Activated CD4-positive, alpha-beta memory T cell treated with anti-CD3 and anti-CD28 coated beads for 36 hours (primary cell): ENCODE data around the gene UBAP2L. TPM values are rescaled to one million over a fixed set of nuclear protein-coding genes. Genes with fewer than 3 reads are reported as not detected.
"Not testable (repeated sequence)": the region's sequence is repeated elsewhere in the genome, so short reads cannot be mapped to it uniquely, and the experiment has no call there.

Experiments
- CTCF ChIA-PET: fragments of 350-600 bp; sonication (Branson Sonifier 250); formaldehyde crosslinking; loops from one replicate; lab custom pipeline; 2021; ENCODE audit warnings: antibody characterized with exemption, inconsistent platforms; lab: Charles Lee
- POLR2A ChIA-PET: fragments of 350-600 bp; sonication (Branson Sonifier 250); formaldehyde crosslinking; loops from one replicate; lab custom pipeline; 2021; ENCODE audit warnings: antibody characterized with exemption; lab: Charles Lee
- DNase-seq: peaks from one replicate; pipeline ENCODE4 v3.0.0-alpha.2; 2020
- H3K27ac Mint-ChIP-seq: one replicate; pipeline ENCODE4 v1.8.0; 2021; ENCODE audit warnings: mixed read lengths
- H3K27me3 Mint-ChIP-seq: one replicate; pipeline ENCODE4 v1.8.0; 2021; ENCODE audit warnings: mixed read lengths
- H3K36me3 Mint-ChIP-seq: one replicate; pipeline ENCODE4 v1.8.0; 2021; ENCODE audit warnings: mixed read lengths
- H3K4me1 Mint-ChIP-seq: one replicate; pipeline ENCODE4 v1.8.0; 2021; ENCODE audit warnings: low read depth, mixed read lengths
- H3K4me3 Mint-ChIP-seq: one replicate; pipeline ENCODE4 v1.8.0; 2021; ENCODE audit warnings: mild to moderate bottlenecking, mixed read lengths
- H3K9me3 Mint-ChIP-seq: one replicate; pipeline ENCODE4 v1.8.0; 2021; ENCODE audit warnings: mixed read lengths
- intact Hi-C: fragments of 100-400 bp; cut with micrococcal nuclease; formaldehyde crosslinking; loops from one replicate; pipeline ENCODE4 v1.15.1; 2023
- total RNA-seq, 2 experiments: library from RNA; stranded (reverse); gene quantifications; one replicate each; pipeline ENCODE4 v1.2.3, GENCODE V29; 2021

UBAP2L gene
- total RNA-seq, 2 experiments from 2014 or later = 180 to 183 TPM

- POLR2A ChIA-PET = interaction anchor here (0.6 kb wide), 1 partner anchor 48 kb away, joined by 4 read pairs; no protein-coding TSS in a partner anchor
- H3K4me3 Mint-ChIP-seq, H3K9me3 Mint-ChIP-seq, H3K27me3 Mint-ChIP-seq, intact Hi-C loops: not testable (repeated sequence)
- DNase-seq = peak; percentile 53
- CTCF ChIA-PET = interaction anchor here (1.8 kb wide), 1 partner anchor 129 kb away, joined by 5 read pairs; no protein-coding TSS in a partner anchor
- Mint-ChIP-seq H3K4me1 (peaks cover 36% of the 10 kb centered on the region), H3K27ac (peak overlapping the region; percentile 86), H3K36me3 (peaks cover 37% of the 10 kb centered on the region)
Observed at GRCh38 chr1:154205778-154206177, 15.0 kb upstream of the UBAP2L start.

GRCh38 chr1:154206196-154206595 lies 14.6 kb upstream of the UBAP2L start, which contains the start of gene CFAP141:
CFAP141 (minus strand) TSS chr1:154206333; CDS start chr1:154206307, 26 bp downstream.
- Mint-ChIP-seq H3K27me3 (no peaks in the 10 kb centered on the region), H3K27ac (peak within 1 kb of the TSS; percentile 86), H3K4me3 (no peak within 1 kb of the TSS), H3K9me3 (no peaks in the 10 kb centered on the region), H3K4me1 (peaks cover 36% of the 10 kb centered on the region), H3K36me3 (peaks cover 37% of the 10 kb centered on the region)
- peak; percentile 48 for DNase-seq
- intact Hi-C loops = no loop called here
- CTCF ChIA-PET = no interaction called here
- POLR2A ChIA-PET = no interaction called here

- H3K36me3 Mint-ChIP-seq = peaks cover 42% of the 10 kb centered on the region
- intact Hi-C loops = no loop called here
- DNase-seq = no peak
- POLR2A ChIA-PET = interaction anchor here (0.7 to 1.2 kb wide), 2 partner anchors 11 to 13 kb away, joined by 3 read pairs; a partner anchor contains a TSS
- H3K4me1 Mint-ChIP-seq = peaks cover 38% of the 10 kb centered on the region
- no peaks in the 10 kb centered on the region for H3K9me3 Mint-ChIP-seq
- no peak overlapping the region for H3K4me3 Mint-ChIP-seq
- CTCF ChIA-PET = interaction anchor here (1.2 to 1.5 kb wide), 3 partner anchors 9 to 128 kb away, joined by 3 to 6 read pairs (median 3); no protein-coding TSS in a partner anchor
- H3K27ac Mint-ChIP-seq = peak overlapping the region; percentile 61
- H3K27me3 Mint-ChIP-seq = no peaks in the 10 kb centered on the region
Observed at GRCh38 chr1:154207262-154207661, 13.5 kb upstream of the UBAP2L start.

- Mint-ChIP-seq H3K27me3 (no peaks in the 10 kb centered on the region), H3K4me3 (no peak overlapping the region), H3K9me3 (no peaks in the 10 kb centered on the region), H3K27ac (peak overlapping the region; percentile 77), H3K36me3 (peaks cover 55% of the 10 kb centered on the region), H3K4me1 (peaks cover 46% of the 10 kb centered on the region)
- intact Hi-C loops = no loop called here
- DNase-seq = peak; percentile 19
- ChIA-PET POLR2A (no interaction called here), CTCF (interaction anchor here (0.6 to 1.6 kb wide), 2 partner anchors 10 to 37 kb away, joined by 4 read pairs; no protein-coding TSS in a partner anchor)
Observed at GRCh38 chr1:154208677-154209388, 11.9 kb upstream of the UBAP2L start.

GRCh38 chr1:154212083-154212482 lies 8.7 kb upstream of the UBAP2L start:
- ChIA-PET CTCF (no interaction called here), POLR2A (no interaction called here)
- intact Hi-C loops = loop anchor here (2.0 kb wide), 1 partner anchor 29 kb away; no protein-coding TSS in a partner anchor
- Mint-ChIP-seq H3K36me3 (peaks cover 42% of the 10 kb centered on the region), H3K9me3 (no peaks in the 10 kb centered on the region), H3K27me3 (no peaks in the 10 kb centered on the region), H3K4me1 (peaks cover 47% of the 10 kb centered on the region), H3K4me3 (no peak overlapping the region), H3K27ac (peak overlapping the region; percentile 53)
- DNase-seq = no peak

- H3K27me3 Mint-ChIP-seq = no peaks in the 10 kb centered on the region
- H3K4me3 Mint-ChIP-seq = no peak overlapping the region
- ChIA-PET CTCF (interaction anchor here (1.4 kb wide), 1 partner anchor 28 kb away, joined by 3 read pairs; no protein-coding TSS in a partner anchor), POLR2A (interaction anchor here (1.0 to 1.2 kb wide), 2 partner anchors 8 to 54 kb away, joined by 4 read pairs; no protein-coding TSS in a partner anchor)
- peaks cover 48% of the 10 kb centered on the region for H3K36me3 Mint-ChIP-seq
- peak overlapping the region; percentile 86 for H3K27ac Mint-ChIP-seq
- intact Hi-C loops = loop anchor here (1.0 to 2.0 kb wide), 2 partner anchors 30 to 59 kb away; partner anchors contain the start of gene HAX1
- DNase-seq = no peak
- peaks cover 54% of the 10 kb centered on the region for H3K4me1 Mint-ChIP-seq
- no peaks in the 10 kb centered on the region for H3K9me3 Mint-ChIP-seq
Observed at GRCh38 chr1:154213274-154213673, 7.5 kb upstream of the UBAP2L start.

GRCh38 chr1:154218545-154218944 lies 2.2 kb upstream of the UBAP2L start:
- intact Hi-C loops = no loop called here
- peak overlapping the region; percentile 94 for H3K27ac Mint-ChIP-seq
- H3K4me1 Mint-ChIP-seq = peaks cover 62% of the 10 kb centered on the region
- H3K27me3 Mint-ChIP-seq = peaks cover 2% of the 10 kb centered on the region
- peaks cover 4% of the 10 kb centered on the region for H3K9me3 Mint-ChIP-seq
- ChIA-PET CTCF (interaction anchor here (1.1 to 2.4 kb wide), 5 partner anchors 19 to 117 kb away, joined by 3 to 11 read pairs (median 3); no protein-coding TSS in a partner anchor), POLR2A (no interaction called here)
- H3K36me3 Mint-ChIP-seq = peaks cover 56% of the 10 kb centered on the region
- no peak for DNase-seq
- peak overlapping the region; percentile 90 for H3K4me3 Mint-ChIP-seq

GRCh38 chr1:154219541-154219940 lies 1.2 kb upstream of the UBAP2L start:
- POLR2A ChIA-PET = interaction anchor here (0.8 to 3.9 kb wide), 5 partner anchors 12 to 168 kb away, joined by 3 to 21 read pairs (median 3); partner anchors contain the start of gene HAX1
- no peak for DNase-seq
- peaks cover 2% of the 10 kb centered on the region for H3K27me3 Mint-ChIP-seq
- intact Hi-C loops = no loop called here
- H3K27ac Mint-ChIP-seq = peak overlapping the region; percentile 94
- peaks cover 62% of the 10 kb centered on the region for H3K4me1 Mint-ChIP-seq
- peaks cover 54% of the 10 kb centered on the region for H3K36me3 Mint-ChIP-seq
- peaks cover 4% of the 10 kb centered on the region for H3K9me3 Mint-ChIP-seq
- peak overlapping the region; percentile 90 for H3K4me3 Mint-ChIP-seq
- CTCF ChIA-PET = interaction anchor here (1.2 to 2.4 kb wide), 5 partner anchors 20 to 116 kb away, joined by 3 to 11 read pairs (median 3); no protein-coding TSS in a partner anchor

- Mint-ChIP-seq H3K27me3 (peaks cover 2% of the 10 kb centered on the region), H3K4me1 (peaks cover 70% of the 10 kb centered on the region), H3K27ac (peak overlapping the region; percentile 94), H3K4me3 (peak overlapping the region; percentile 90), H3K9me3 (peaks cover 4% of the 10 kb centered on the region), H3K36me3 (peaks cover 56% of the 10 kb centered on the region)
- CTCF ChIA-PET = interaction anchor here (1.0 to 2.4 kb wide), 4 partner anchors 21 to 115 kb away, joined by 3 to 11 read pairs (median 5); no protein-coding TSS in a partner anchor
- POLR2A ChIA-PET = interaction anchor here (0.6 to 3.9 kb wide), 9 partner anchors 17 to 1103 kb away, joined by 3 to 21 read pairs (median 4); partner anchors contain the start of gene SLC39A1
- intact Hi-C loops = loop anchor here (1.0 to 5.0 kb wide), 4 partner anchors 38 to 299 kb away; partner anchors contain the start of genes GATAD2B, HAX1 and RPS27
- no peak for DNase-seq
Observed at GRCh38 chr1:154220970-154221277, 169 bp downstream of the UBAP2L start.

GRCh38 chr1:154221278-154222001 lies 685 bp downstream of the UBAP2L start:
- DNase-seq = peak; percentile 77
- H3K9me3 Mint-ChIP-seq = peaks cover 4% of the 10 kb centered on the region
- peaks cover 59% of the 10 kb centered on the region for H3K36me3 Mint-ChIP-seq
- H3K27me3 Mint-ChIP-seq = peaks cover 2% of the 10 kb centered on the region
- CTCF ChIA-PET = interaction anchor here (1.0 to 2.3 kb wide), 4 partner anchors 22 to 113 kb away, joined by 3 to 11 read pairs (median 5); partner anchors contain the start of gene HAX1
- POLR2A ChIA-PET = interaction anchor here (0.6 to 3.9 kb wide), 6 partner anchors 8 to 64 kb away, joined by 3 to 21 read pairs (median 4); no protein-coding TSS in a partner anchor
- intact Hi-C loops = loop anchor here (5.0 kb wide), 1 partner anchor 299 kb away; the partner anchor contains the start of gene GATAD2B
- peak overlapping the region; percentile 94 for H3K27ac Mint-ChIP-seq
- H3K4me3 Mint-ChIP-seq = peak overlapping the region; percentile 90
- peaks cover 70% of the 10 kb centered on the region for H3K4me1 Mint-ChIP-seq

GRCh38 chr1:154222518-154222917 lies 1.8 kb downstream of the UBAP2L start:
- peak overlapping the region; percentile 90 for H3K4me3 Mint-ChIP-seq
- peak overlapping the region; percentile 94 for H3K27ac Mint-ChIP-seq
- no peak for DNase-seq
- CTCF ChIA-PET = interaction anchor here (0.5 to 2.3 kb wide), 10 partner anchors 12 to 257 kb away, joined by 3 to 11 read pairs (median 4); partner anchors contain the start of gene HAX1
- intact Hi-C loops = loop anchor here (5.0 kb wide), 1 partner anchor 300 kb away; the partner anchor contains the start of gene GATAD2B
- H3K36me3 Mint-ChIP-seq = peaks cover 61% of the 10 kb centered on the region
- H3K27me3 Mint-ChIP-seq = peaks cover 2% of the 10 kb centered on the region
- peaks cover 69% of the 10 kb centered on the region for H3K4me1 Mint-ChIP-seq
- peaks cover 4% of the 10 kb centered on the region for H3K9me3 Mint-ChIP-seq
- POLR2A ChIA-PET = interaction anchor here (1.3 to 3.9 kb wide), 3 partner anchors 8 to 40 kb away, joined by 4 to 21 read pairs (median 6); no protein-coding TSS in a partner anchor
